HL-60 (cell line): Measurements from ENCODE around the gene C10orf71.

Experiments
- SPI1 ChIP-seq: IDR thresholded peaks from 2 replicates; pipeline ENCODE4 v1.6.1; 2012; ENCODE audit warnings: low read depth, mild to moderate bottlenecking, borderline replicate concordance
- TF ChIP-seq, protein P1 (sequence below): IDR thresholded peaks from one replicate; pipeline ENCODE4 v1.5.1; 2011; ENCODE audit warnings: low read length, control low read depth, inconsistent platforms; ENCODE audit not compliant: insufficient read depth

DNA sequence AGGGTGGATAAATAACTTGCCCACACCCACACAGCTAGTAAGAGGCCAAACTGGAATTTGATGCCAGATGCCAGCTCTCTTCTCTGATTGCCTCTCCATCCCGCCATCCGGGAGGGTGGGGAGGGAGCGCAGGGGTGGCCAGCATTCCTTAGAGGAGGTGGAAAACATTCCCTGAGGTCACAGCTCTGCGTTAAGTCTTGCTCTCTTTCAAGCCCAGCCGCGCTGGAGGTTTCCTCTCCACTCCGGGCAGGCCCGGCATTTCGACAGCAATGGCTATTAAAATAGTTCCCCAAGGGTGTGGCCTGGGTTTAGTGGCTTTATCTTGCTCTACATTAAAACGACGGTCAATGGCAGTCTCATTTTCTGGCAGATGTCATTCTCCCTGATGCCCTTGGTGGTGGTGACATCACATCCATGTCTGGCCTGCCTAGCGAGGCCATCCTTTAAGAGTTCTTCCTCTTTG, 16.1 kb upstream of the C10orf71 start:
- TF ChIP-seq, protein P1, sequence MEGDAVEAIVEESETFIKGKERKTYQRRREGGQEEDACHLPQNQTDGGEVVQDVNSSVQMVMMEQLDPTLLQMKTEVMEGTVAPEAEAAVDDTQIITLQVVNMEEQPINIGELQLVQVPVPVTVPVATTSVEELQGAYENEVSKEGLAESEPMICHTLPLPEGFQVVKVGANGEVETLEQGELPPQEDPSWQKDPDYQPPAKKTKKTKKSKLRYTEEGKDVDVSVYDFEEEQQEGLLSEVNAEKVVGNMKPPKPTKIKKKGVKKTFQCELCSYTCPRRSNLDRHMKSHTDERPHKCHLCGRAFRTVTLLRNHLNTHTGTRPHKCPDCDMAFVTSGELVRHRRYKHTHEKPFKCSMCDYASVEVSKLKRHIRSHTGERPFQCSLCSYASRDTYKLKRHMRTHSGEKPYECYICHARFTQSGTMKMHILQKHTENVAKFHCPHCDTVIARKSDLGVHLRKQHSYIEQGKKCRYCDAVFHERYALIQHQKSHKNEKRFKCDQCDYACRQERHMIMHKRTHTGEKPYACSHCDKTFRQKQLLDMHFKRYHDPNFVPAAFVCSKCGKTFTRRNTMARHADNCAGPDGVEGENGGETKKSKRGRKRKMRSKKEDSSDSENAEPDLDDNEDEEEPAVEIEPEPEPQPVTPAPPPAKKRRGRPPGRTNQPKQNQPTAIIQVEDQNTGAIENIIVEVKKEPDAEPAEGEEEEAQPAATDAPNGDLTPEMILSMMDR, result no peak
- no peak for TF ChIP-seq SPI1
